K562 (cell line): ENCODE results near the gene PRCC. TPM values are rescaled to one million over a fixed set of nuclear protein-coding genes. Genes with fewer than 3 reads are reported as not detected.

Experiments
- CBFB ChIP-seq: sonication (generic); formaldehyde crosslinking; IDR thresholded peaks from 2 replicates; pipeline ENCODE4 v1.4.0; 2020; ENCODE audit warnings: mild to moderate bottlenecking, missing genetic modification reagents
- E4F1 ChIP-seq: fragments of 250-450 bp; sonication (Bioruptor Pico); IDR thresholded peaks from 2 replicates; pipeline ENCODE4 v1.5.0; 2021; ENCODE audit warnings: mild to moderate bottlenecking, borderline replicate concordance
- JUN ChIP-seq, 2 experiments: sonication (generic) in 1 of 2; formaldehyde crosslinking in 1 of 2; IDR thresholded peaks; 2 replicates each; pipeline versions ENCODE4 v1.6.1 to v1.8.0; 2012 to 2022; ENCODE audit warnings: borderline replicate concordance in 2 of 2, mild to moderate bottlenecking in 2 of 2, improper control_type of control experiment in 1 of 2, low read depth in 1 of 2, low read length in 1 of 2, missing genetic modification reagents in 1 of 2
- MLX ChIP-seq, 2 experiments: fragments of 450-650 bp in 1 of 2; sonication (generic) in 1 of 2; formaldehyde crosslinking; conservative IDR thresholded peaks; 2 replicates each; pipeline versions ENCODE4 v1.4.0 to v1.8.1; 2020 to 2022; ENCODE audit warnings: mild to moderate bottlenecking in 1 of 2, missing genetic modification reagents in 1 of 2
- PRDM10 ChIP-seq: fragments of 450-650 bp; IDR thresholded peaks from 2 replicates; pipeline ENCODE4 v1.6.1; 2018; ENCODE audit not compliant: partially characterized antibody
- polyA plus RNA-seq, 8 experiments: library from polyadenylated mRNA; depleted of rRNA in 4 of 8; stranded (reverse) in 5 of 8; unstranded in 3 of 8; fragments of >200 nt; fragmentation: Nextera tagmentation in 2 of 8; fragmentation: Illumina TruSeq in 1 of 8; extraction: Ambion mirVana in 2 of 8; extraction: Trizol in 1 of 8; gene quantifications; 2 replicates each; pipeline versions ENCODE4 v1.2.1 to v1.2.3, GENCODE V29; 2011 to 2014; ENCODE audit warnings: inconsistent platforms in 1 of 8, missing spikeins in 1 of 8
- total RNA-seq, 7 experiments: library from RNA; depleted of rRNA in 6 of 7; stranded (reverse); fragments of >200 nt in 6 of 7; fragmentation: Illumina TruSeq in 2 of 7; extraction: Trizol in 2 of 7; gene quantifications; 2 replicates each; pipeline versions ENCODE4 v1.2.1 to v1.2.3, GENCODE V29; 2011 to 2021; ENCODE audit warnings: low replicate concordance in 1 of 7

Gene PRCC
- total and polyA plus RNA-seq, 9 of the 15 experiments (the other 6 are each of a cell fraction or from before 2014, with no cell fraction given) = 23.9 to 201 (median 41.1) TPM

- TF ChIP-seq PRDM10 = no peak
- no peak for TF ChIP-seq E4F1 (CRISPR knock-in tag)
- TF ChIP-seq CBFB (CRISPR knock-in tag) = peak; percentile 44; the same call in 1 of the 2 replicates
- TF ChIP-seq JUN (IDR thresholded peaks at IDR 0.05; ENCODE audit: borderline replicate concordance, low read depth, low read length) = no peak
- TF ChIP-seq JUN (CRISPR knock-in tag; IDR thresholded peaks at IDR 0.05; ENCODE audit: borderline replicate concordance) = no peak
- no peak for TF ChIP-seq MLX (CRISPR knock-in tag; conservative IDR thresholded peaks at IDR 0.05)
- TF ChIP-seq, all 486 proteins: peak for 28
Measured at GRCh38 chr1:156838972-156839371, 71.6 kb downstream of the PRCC start (continued).
